K562 (cell line): ENCODE measurements around the gene DLGAP1. TPM values are rescaled to one million over a fixed set of nuclear protein-coding genes. Genes with fewer than 3 reads are reported as not detected.

Experiments used
- ATAC-seq: fragments of 200-7000 bp; cut with Tn5 transposase; 3 replicates; pipeline ENCODE4 v1.9.1; 2020; ENCODE audit warnings: moderate library complexity
- BruUV-seq: library from RNA; stranded (reverse); fragments of 400-500 nt; replicated peaks from 2 replicates; lab custom pipeline; 2021; lab: Mats Ljungman, UMichigan
- CTCF ChIA-PET: fragments of 300-600 bp; formaldehyde crosslinking; extraction: SDS; loops from one replicate; lab custom pipeline; 2021; ENCODE audit warnings: low intra/inter-chr PET ratio; lab: Yijun Ruan, JAX
- POLR2A ChIA-PET: fragments of 300-600, 350-650 bp; sonication (Branson Sonifier 250); formaldehyde crosslinking; extraction: SDS; loops from one replicate; lab custom pipeline; 2021; ENCODE audit warnings: antibody characterized with exemption, inconsistent platforms; lab: Yijun Ruan, JAX
- DNase-seq, 4 experiments: peaks; one replicate each; pipeline versions ENCODE4 v3.0.0 to v3.0.0-alpha.2; 2011 to 2018; ENCODE audit warnings: low spot score in 3 of 4, mixed read lengths in 3 of 4; ENCODE audit errors: extremely low read depth in 1 of 4
- FAIRE-seq: peaks from 2 replicates; lab custom pipeline; 2011; peaks lifted over from hg19 to GRCh38; lab: Jason Lieb, UNC
- H2AFZ ChIP-seq: 2 replicates; pipeline ENCODE4 v1.6.0; 2011; ENCODE audit warnings: low read depth, low read length, control low read depth, inconsistent platforms
- H3K27ac ChIP-seq: fragments of 200-600 bp; 3 replicates; pipeline ENCODE4 v1.8.0; 2011; ENCODE audit warnings: low read depth, mild to moderate bottlenecking, control low read depth, inconsistent platforms, low read length, moderate library complexity, mixed read lengths; ENCODE audit errors: extremely low read depth
- H3K27me3 ChIP-seq, 2 experiments: fragments of 300-600 bp in 1 of 2; 2 replicates in 1 of 2; 3 replicates in 1 of 2; pipeline versions ENCODE4 v1.6.0 to v1.8.0; 2011; ENCODE audit warnings: inconsistent platforms in 2 of 2, low read length in 2 of 2, mild to moderate bottlenecking in 1 of 2, mixed read lengths in 1 of 2, moderate library complexity in 1 of 2; ENCODE audit not compliant: control insufficient read depth in 2 of 2, insufficient read depth in 2 of 2
- H3K36me3 ChIP-seq: fragments of 300-600 bp; 3 replicates; pipeline ENCODE4 v1.8.0; 2011; ENCODE audit warnings: mild to moderate bottlenecking, low read length, inconsistent platforms; ENCODE audit not compliant: control insufficient read depth, insufficient read depth
- H3K4me1 ChIP-seq, 2 experiments: fragments of 200-600 bp in 1 of 2; replicated peaks in 1 of 2; 2 replicates in 1 of 2; 3 replicates in 1 of 2; pipeline versions ENCODE4 v1.5.1 to v1.8.0; 2011; ENCODE audit warnings: inconsistent platforms in 2 of 2, low read length in 2 of 2, mild to moderate bottlenecking in 1 of 2, mixed read lengths in 1 of 2, moderate library complexity in 1 of 2; ENCODE audit not compliant: control insufficient read depth in 2 of 2, insufficient read depth in 2 of 2
- H3K4me2 ChIP-seq: 2 replicates; pipeline ENCODE4 v1.6.1; 2011; ENCODE audit warnings: low read length, control low read depth, inconsistent platforms, mixed read lengths; ENCODE audit not compliant: insufficient read depth
- H3K4me3 ChIP-seq: fragments of 200-600 bp; sonication (generic), shearing (Covaris generic); 2 replicates; pipeline ENCODE4 v1.5.1; 2016; ENCODE audit warnings: control low read depth, inconsistent platforms
- H3K79me2 ChIP-seq: fragments of 200-600 bp; 3 replicates; pipeline ENCODE4 v1.8.0; 2011; ENCODE audit warnings: low read length, inconsistent platforms; ENCODE audit not compliant: control insufficient read depth, insufficient read depth
- H3K9ac ChIP-seq, 2 experiments: 2 replicates each; pipeline versions ENCODE4 v1.6.0 to v1.6.1; 2011; ENCODE audit warnings: low read depth in 2 of 2, low read length in 2 of 2, control low read depth in 1 of 2, inconsistent platforms in 1 of 2, mild to moderate bottlenecking in 1 of 2, mixed read lengths in 1 of 2; ENCODE audit not compliant: insufficient read depth in 1 of 2
- H3K9me1 ChIP-seq: one replicate; pipeline ENCODE4 v1.6.0; 2011; ENCODE audit warnings: inconsistent platforms, mild to moderate bottlenecking, low read length, moderate library complexity; ENCODE audit not compliant: control insufficient read depth, insufficient read depth
- H3K9me3 ChIP-seq: replicated peaks from 2 replicates; pipeline ENCODE4 v1.5.1; 2011; ENCODE audit warnings: low read depth, low read length, inconsistent platforms; ENCODE audit not compliant: control insufficient read depth, insufficient read depth
- H4K20me1 ChIP-seq: replicated peaks from 2 replicates; pipeline ENCODE4 v1.6.1; 2011; ENCODE audit warnings: low read length, inconsistent platforms, mixed read lengths; ENCODE audit not compliant: control insufficient read depth, insufficient read depth
- CBX3 ChIP-seq, 2 experiments: IDR thresholded peaks; 1 replicate in 1 of 2; 2 replicates in 1 of 2; pipeline ENCODE4 v1.6.1; 2012; ENCODE audit warnings: inconsistent platforms in 2 of 2, low read length in 2 of 2, borderline replicate concordance in 1 of 2, control low read depth in 1 of 2
- COPS2 ChIP-seq: fragments of 450-650 bp; conservative IDR thresholded peaks from 2 replicates; pipeline ENCODE4 v1.6.1; 2016; ENCODE audit warnings: mild to moderate bottlenecking, moderate library complexity
- CXXC5 ChIP-seq: fragments of 250-450 bp; sonication (Bioruptor Pico); IDR thresholded peaks from 2 replicates; pipeline ENCODE4 v1.8.0; 2022; ENCODE audit warnings: inconsistent platforms, mild to moderate bottlenecking, moderate library complexity
- DMBX1 ChIP-seq: fragments of 250-450 bp; sonication (Bioruptor Pico); IDR thresholded peaks from 2 replicates; pipeline ENCODE4 v1.8.0; 2022; ENCODE audit warnings: inconsistent platforms, mild to moderate bottlenecking, moderate library complexity, borderline replicate concordance
- HMG20A ChIP-seq: fragments of 450-650 bp; formaldehyde crosslinking; conservative IDR thresholded peaks from 2 replicates; pipeline ENCODE4 v1.4.0; 2020; ENCODE audit warnings: mild to moderate bottlenecking, mixed read lengths
- HNRNPUL1 ChIP-seq: fragments of 200-400 bp; formaldehyde crosslinking; IDR thresholded peaks from 2 replicates; pipeline ENCODE4 v1.6.1; 2017; ENCODE audit warnings: low read length
- KLF10 ChIP-seq: fragments of 250-450 bp; sonication (Bioruptor Pico); IDR thresholded peaks from 2 replicates; pipeline ENCODE4 v1.6.1; 2021; ENCODE audit warnings: matching md5 sums
- RBM34 ChIP-seq: fragments of 200-400 bp; formaldehyde crosslinking; IDR thresholded peaks from 2 replicates; pipeline ENCODE4 v1.6.1; 2018; ENCODE audit warnings: low read length, borderline replicate concordance; ENCODE audit not compliant: insufficient read depth
- RNF219 ChIP-seq: fragments of 250-450 bp; sonication (Bioruptor Pico); IDR thresholded peaks from 2 replicates; pipeline ENCODE4 v1.5.0; 2022; ENCODE audit warnings: mild to moderate bottlenecking
- TCF3 ChIP-seq: sonication (generic); formaldehyde crosslinking; IDR thresholded peaks from 2 replicates; pipeline ENCODE4 v1.4.0; 2020; ENCODE audit warnings: mild to moderate bottlenecking, missing genetic modification reagents
- ZEB2 ChIP-seq: fragments of 450-650 bp; IDR thresholded peaks from 2 replicates; pipeline ENCODE4 v1.6.1; 2016
- ZFP1 ChIP-seq: fragments of 450-650 bp; formaldehyde crosslinking; IDR thresholded peaks from 2 replicates; pipeline ENCODE4 v1.4.0; 2020; ENCODE audit warnings: mild to moderate bottlenecking, mixed read lengths
- ZNF57 ChIP-seq: fragments of 450-650 bp; formaldehyde crosslinking; IDR thresholded peaks from 2 replicates; pipeline ENCODE4 v1.4.0; 2020; ENCODE audit warnings: mild to moderate bottlenecking, moderate library complexity
- WGBS: fragments of 100-300 bp; shearing (Covaris generic); methylation state at CpG from one replicate; pipeline ENCODE4 v1.1.6; 2016; ENCODE audit warnings: low coverage, mixed read lengths; ENCODE audit not compliant: insufficient coverage; ENCODE audit errors: missing lambda C conversion rate; 5-methylcytosine and 5-hydroxymethylcytosine counted together
- in situ Hi-C: fragments of 300-500 bp; cut with MboI; formaldehyde crosslinking; loops from 4 replicates; pipeline ENCODE4 v1.15.0; 2018; ENCODE audit warnings: inconsistent platforms, mixed read lengths
- intact Hi-C: fragments of 100-400 bp; cut with micrococcal nuclease; formaldehyde crosslinking; loops from 2 replicates; pipeline ENCODE4 v1.14.2; 2022
- polyA plus RNA-seq, 8 experiments: library from polyadenylated mRNA; depleted of rRNA in 4 of 8; stranded (reverse) in 5 of 8; unstranded in 3 of 8; fragments of >200 nt; fragmentation: Nextera tagmentation in 2 of 8; fragmentation: Illumina TruSeq in 1 of 8; extraction: Ambion mirVana in 2 of 8; extraction: Trizol in 1 of 8; gene quantifications; 2 replicates each; pipeline versions ENCODE4 v1.2.1 to v1.2.3, GENCODE V29; 2011 to 2014; ENCODE audit warnings: inconsistent platforms in 1 of 8, missing spikeins in 1 of 8
- total RNA-seq, 7 experiments: library from RNA; depleted of rRNA in 6 of 7; stranded (reverse); fragments of >200 nt in 6 of 7; fragmentation: Illumina TruSeq in 2 of 7; extraction: Trizol in 2 of 7; gene quantifications; 2 replicates each; pipeline versions ENCODE4 v1.2.1 to v1.2.3, GENCODE V29; 2011 to 2021; ENCODE audit warnings: low replicate concordance in 1 of 7
- TF ChIP-seq, protein P1 (sequence below): sonication (generic); formaldehyde crosslinking; IDR thresholded peaks from 2 replicates; pipeline ENCODE4 v1.9.0; 2022; ENCODE audit warnings: mild to moderate bottlenecking, missing genetic modification reagents

DLGAP1 gene
- total and polyA plus RNA-seq, 9 of the 15 experiments (the other 6 are each of a cell fraction or from before 2014, with no cell fraction given): 0.04 to 0.22 (median 0.08) TPM

GRCh38 chr18:3623769-3624545, 831.1 kb downstream of the DLGAP1 start (continued):
- TF ChIP-seq RBM34 (no peak), COPS2 (no peak), HNRNPUL1 (no peak), KLF10 (CRISPR knock-in tag) (peak; percentile 75; the same call in 1 of the 2 replicates), HMG20A (0 out of 2 replicates have a peak, but pooled peaks have one; percentile 71)

- Histone ChIP-seq H3K4me2 (no peak overlapping the region), H3K9me3 (no peaks in the 10 kb centered on the region; the same call in 1 of the 2 replicates), H3K36me3 (no peaks in the 10 kb centered on the region), H3K9ac (peak overlapping the region; percentile 45 to 89; a peak in 2 of 4 replicates), H3K4me1 (peaks cover 54 to 78% of the 10 kb centered on the region in 2 experiments), H3K27me3 (no peaks in the 10 kb centered on the region), H3K79me2 (peaks cover 17% of the 10 kb centered on the region), H3K4me3 (no peak overlapping the region), H3K9me1 (no peaks in the 10 kb centered on the region), H3K27ac (peak overlapping the region; percentile 98), H2AFZ (peak overlapping the region; percentile 54), H4K20me1 (no peaks in the 10 kb centered on the region)
- intact Hi-C loops: no loop called here
- FAIRE-seq (no peak), DNase-seq (peak; percentile 51 to 76 (median 56)), ATAC-seq (0 out of 3 replicates have a peak, but pooled peaks have one; percentile 3)
- WGBS: 53% methylated on average over 18 of the region's 18 CpGs
- CTCF ChIA-PET: no interaction called here
- in situ Hi-C loops: no loop called here
- POLR2A ChIA-PET: interaction anchor here (1.0 to 2.2 kb wide), 6 partner anchors 9 to 57 kb away, joined by 3 to 15 read pairs (median 6); no protein-coding TSS in a partner anchor
- no TSS peak for BruUV-seq
- TF ChIP-seq, protein P1, sequence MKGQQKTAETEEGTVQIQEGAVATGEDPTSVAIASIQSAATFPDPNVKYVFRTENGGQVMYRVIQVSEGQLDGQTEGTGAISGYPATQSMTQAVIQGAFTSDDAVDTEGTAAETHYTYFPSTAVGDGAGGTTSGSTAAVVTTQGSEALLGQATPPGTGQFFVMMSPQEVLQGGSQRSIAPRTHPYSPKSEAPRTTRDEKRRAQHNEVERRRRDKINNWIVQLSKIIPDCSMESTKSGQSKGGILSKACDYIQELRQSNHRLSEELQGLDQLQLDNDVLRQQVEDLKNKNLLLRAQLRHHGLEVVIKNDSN (CRISPR knock-in tag): peak; percentile 60
- no peak for TF ChIP-seq CBX3 (IDR thresholded peaks at IDR 0.05; ENCODE audit: borderline replicate concordance in 1 of 2, low read length in 2 of 2)
- no peak for TF ChIP-seq RNF219 (CRISPR knock-in tag)
- no peak for TF ChIP-seq ZFP1 (CRISPR knock-in tag)
- no peak for TF ChIP-seq ZEB2
- TF ChIP-seq ZNF57 (CRISPR knock-in tag): no peak
- 0 out of 2 replicates have a peak, but pooled peaks have one; percentile 21 for TF ChIP-seq TCF3 (CRISPR knock-in tag)
- TF ChIP-seq DMBX1 (CRISPR knock-in tag): peak; percentile 64; the same call in 1 of the 2 replicates
- peak; percentile 36 for TF ChIP-seq CXXC5
Measured at GRCh38 chr18:3620146-3621119, 834.7 kb downstream of the DLGAP1 start.
